GM12864 (cell line): Measurements from ENCODE around the gene CXCL14.
"Not testable (repeated sequence)": the region's sequence is repeated elsewhere in the genome, so short reads cannot be mapped to it uniquely, and the experiment has no call there.

ENCODE experiments used
- DNase-seq: peaks from one replicate; pipeline ENCODE4 v3.0.0-alpha.2; 2011; ENCODE audit warnings: low read depth
- H3K4me3 ChIP-seq: 2 replicates; pipeline ENCODE4 v1.5.1; 2011; ENCODE audit warnings: mild to moderate bottlenecking, low read depth, low read length, control low read depth
- CTCF ChIP-seq: IDR thresholded peaks from 2 replicates; pipeline ENCODE4 v1.5.1; 2011; ENCODE audit warnings: low read depth, mild to moderate bottlenecking, moderate library complexity, low read length, control low read depth, inconsistent platforms; ENCODE audit errors: missing control alignments

CXCL14 gene

DNA sequence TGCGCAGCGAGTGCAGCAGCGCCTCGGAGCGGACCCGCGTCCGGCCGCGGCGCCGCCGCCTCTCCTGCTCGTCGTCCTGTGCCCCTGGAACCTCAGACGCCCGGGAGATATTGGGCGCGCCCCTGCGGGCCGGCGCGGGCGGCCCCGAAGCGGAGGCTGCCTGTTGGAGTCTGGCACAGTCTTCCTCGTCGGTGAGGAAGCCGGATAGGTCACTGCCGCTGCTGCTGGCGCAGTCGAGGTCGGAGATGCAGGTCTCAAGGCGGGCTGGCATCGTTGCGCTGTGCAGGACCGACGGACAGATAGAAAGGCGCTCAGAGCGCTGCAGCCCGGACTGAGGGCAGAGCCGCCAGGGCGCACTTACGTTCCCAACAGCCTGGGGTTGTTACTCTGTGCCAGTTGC lies 43.4 kb downstream of the CXCL14 start:
- DNase-seq, result no peak
- no peak for TF ChIP-seq CTCF
- H3K4me3 ChIP-seq, result no peak overlapping the region

DNA sequence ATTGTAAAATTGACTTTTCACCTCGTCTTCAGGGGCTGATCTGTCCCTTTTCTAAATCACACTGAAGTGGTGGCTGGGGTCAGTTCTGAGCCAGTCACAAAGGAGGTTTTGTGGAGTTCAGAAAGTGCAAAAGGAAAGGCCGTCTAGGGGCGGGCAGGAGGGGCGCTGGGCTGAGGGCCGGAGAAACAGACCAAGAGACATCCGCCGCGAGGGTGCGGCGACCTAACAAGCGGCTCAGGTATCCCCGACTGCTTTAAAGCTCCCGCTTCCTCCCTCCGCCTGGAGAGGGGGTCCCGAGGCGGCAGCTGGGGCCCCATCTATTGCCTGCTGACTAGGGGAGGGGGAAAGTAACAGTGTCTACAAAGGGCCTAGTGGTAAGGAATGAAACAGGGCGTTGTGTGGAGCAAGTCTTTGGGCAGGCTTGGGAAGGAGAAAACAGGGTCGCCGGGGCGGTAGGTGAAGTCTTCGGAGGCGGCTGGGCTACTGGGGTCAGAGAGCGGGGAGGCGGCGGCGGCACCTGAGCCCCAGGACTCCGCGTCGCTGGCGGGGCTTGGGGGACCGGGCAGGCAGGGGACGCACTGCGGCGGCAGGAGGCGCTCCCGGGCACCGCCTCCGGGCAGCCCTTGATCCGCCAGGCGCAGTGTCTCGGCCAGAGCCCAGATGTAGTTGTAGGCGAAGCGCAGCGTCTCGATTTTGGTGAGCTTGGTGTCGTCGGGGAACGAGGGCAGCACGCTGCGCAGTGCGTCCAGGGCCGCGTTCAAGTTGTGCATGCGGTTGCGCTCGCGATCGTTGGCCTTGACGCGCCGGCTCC lies 44.0 kb downstream of the CXCL14 start:
- H3K4me3 ChIP-seq, result no peak overlapping the region
- TF ChIP-seq CTCF, result no peak
- DNase-seq, result no peak

- no peak for TF ChIP-seq CTCF
- no peak overlapping the region for H3K4me3 ChIP-seq
- DNase-seq, result no peak
These were observed 45.0 kb downstream of the CXCL14 start for GRCh38 chr5:135533794-135534193.

DNA sequence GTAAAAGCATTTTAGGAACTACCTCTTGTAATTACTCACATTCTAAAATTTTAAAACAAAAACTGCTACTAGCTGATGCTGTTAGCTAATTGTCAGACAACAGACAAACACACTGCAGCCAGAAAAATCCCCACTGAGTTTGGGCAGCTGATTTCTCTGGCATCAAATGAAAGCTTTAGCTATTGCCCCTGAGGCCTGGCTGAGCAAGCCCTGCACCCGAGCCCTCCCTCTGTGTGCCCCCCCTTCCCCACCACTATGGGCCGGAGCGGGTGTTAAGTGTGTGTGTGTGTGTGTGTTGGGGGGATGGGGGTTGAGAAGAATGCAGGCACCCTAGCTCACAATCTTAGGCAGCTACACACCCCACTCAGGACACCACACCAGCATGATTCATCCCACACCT lies 45.5 kb downstream of the CXCL14 start:
- no peak for DNase-seq
- H3K4me3 ChIP-seq, result no peak overlapping the region
- TF ChIP-seq CTCF, result no peak

GRCh38 chr5:135529576-135529975 lies 49.2 kb downstream of the CXCL14 start:
- H3K4me3 ChIP-seq, DNase-seq: not testable (repeated sequence)

DNA sequence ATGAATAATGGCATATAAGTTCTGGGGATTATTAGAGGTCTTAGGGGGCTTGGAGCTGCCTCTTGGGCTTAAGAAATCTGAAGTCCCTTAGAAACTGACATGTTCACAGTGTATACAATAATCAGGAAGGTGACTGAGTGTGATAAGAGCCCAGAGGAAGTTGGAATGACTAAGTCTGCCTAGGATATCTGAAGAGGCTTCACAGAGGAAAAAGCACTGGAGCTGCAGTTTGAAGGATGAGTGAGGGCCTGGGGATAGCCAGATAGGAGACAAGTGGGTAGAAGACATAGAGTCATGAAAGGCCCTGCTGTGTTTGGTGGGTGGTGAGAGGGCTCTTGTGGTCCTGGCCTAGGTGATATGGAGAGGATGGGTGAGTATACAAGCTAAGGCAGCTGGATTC lies 51.9 kb downstream of the CXCL14 start:
- no peak for DNase-seq

GRCh38 chr5:135521964-135522363 lies 56.8 kb downstream of the CXCL14 start:
- no peak for DNase-seq
- no peak for TF ChIP-seq CTCF
- H3K4me3 ChIP-seq, result no peak overlapping the region

More for the DNA sequence above, 51.9 kb downstream of the CXCL14 start:
- no peak for TF ChIP-seq CTCF
- H3K4me3 ChIP-seq, result no peak overlapping the region
